ENCODE data around the gene LCNL1. TPM values are rescaled to one million over a fixed set of nuclear protein-coding genes. Genes with fewer than 3 reads are reported as not detected.

Gene LCNL1
- polyA plus RNA-seq, 1 donor (not counting 4 experiments of a cell fraction or from before 2014, with no cell fraction given), result not detected

- Histone ChIP-seq H3K4me1 (ENCODE audit: control insufficient read depth, extremely low read depth, insufficient read depth, low read length) (peaks cover 8% of the 10 kb centered on the region), H3K36me3 (ENCODE audit: control insufficient read depth in 2 of 2, extremely low read depth in 1 of 2, insufficient read depth in 2 of 2, low read length in 2 of 2) (no peaks in the 10 kb centered on the region), H3K9ac (ENCODE audit: control insufficient read depth, extremely low read depth, insufficient read depth, low read length) (no peak overlapping the region), H2AFZ (ENCODE audit: control insufficient read depth, low read length) (no peak overlapping the region), H3K79me2 (ENCODE audit: control insufficient read depth, insufficient read depth, low read length) (no peaks in the 10 kb centered on the region), H3K27ac (ENCODE audit: control insufficient read depth, insufficient read depth, low read length) (no peak overlapping the region), H3K4me3 (ENCODE audit: control insufficient read depth in 2 of 3, extremely low read depth in 1 of 3, insufficient read depth in 2 of 3, low read depth in 1 of 3, low read length in 3 of 3) (no peak overlapping the region), H3K4me2 (ENCODE audit: control insufficient read depth, extremely low read depth, insufficient read depth, low read depth, low read length) (no peak overlapping the region), H3K9me1 (ENCODE audit: control insufficient read depth, extremely low read depth, insufficient read depth, low read length) (no peaks in the 10 kb centered on the region), H4K20me1 (ENCODE audit: control insufficient read depth, extremely low read depth, insufficient read depth, low read length) (no peaks in the 10 kb centered on the region), H3K9me3 (ENCODE audit: control insufficient read depth, low read depth, low read length) (no peaks in the 10 kb centered on the region), H3K27me3 (ENCODE audit: control insufficient read depth, extremely low read depth, insufficient read depth, low read length) (no peaks in the 10 kb centered on the region)
- no peak for FAIRE-seq
- no peak for TF ChIP-seq CTCF (optimal IDR thresholded peaks at IDR 0.05 in 1 of 3, IDR thresholded peaks at IDR 0.05 in 1 of 3, conservative IDR thresholded peaks at IDR 0.05 in 1 of 3; ENCODE audit: extremely low read depth in 1 of 3, insufficient read depth in 2 of 3, low read length in 3 of 3)
- TF ChIP-seq EZH2 (IDR thresholded peaks at IDR 0.05; ENCODE audit: low read length), result no peak
- DNase-seq (ENCODE audit: low read depth, low spot score), result no peak
- dilution Hi-C loops (cut with MboI; ENCODE audit: extremely low pct_ligation_motif_present, low sequenced_read_pairs), result no loop called here
Observed at GRCh38 chr9:136973618-136974617, 8.9 kb upstream of the LCNL1 start.

GRCh38 chr9:136974817-136975535 is 7.8 kb upstream of the LCNL1 start:
- dilution Hi-C loops (cut with MboI; ENCODE audit: extremely low pct_ligation_motif_present, low sequenced_read_pairs), result no loop called here
- H3K36me3 ChIP-seq (ENCODE audit: control insufficient read depth in 2 of 2, extremely low read depth in 1 of 2, insufficient read depth in 2 of 2, low read length in 2 of 2), result no peaks in the 10 kb centered on the region
- H3K9ac ChIP-seq (ENCODE audit: control insufficient read depth, extremely low read depth, insufficient read depth, low read length), result no peak overlapping the region
- peak overlapping the region; percentile 40 for H2AFZ ChIP-seq (ENCODE audit: control insufficient read depth, low read length)
- H3K79me2 ChIP-seq (ENCODE audit: control insufficient read depth, insufficient read depth, low read length), result no peaks in the 10 kb centered on the region
- no peak for FAIRE-seq
- no peak overlapping the region for H3K27ac ChIP-seq (ENCODE audit: control insufficient read depth, insufficient read depth, low read length)
- H4K20me1 ChIP-seq (ENCODE audit: control insufficient read depth, extremely low read depth, insufficient read depth, low read length), result no peaks in the 10 kb centered on the region
- no peak overlapping the region for H3K4me3 ChIP-seq (ENCODE audit: control insufficient read depth in 2 of 3, extremely low read depth in 1 of 3, insufficient read depth in 2 of 3, low read depth in 1 of 3, low read length in 3 of 3)
- H3K9me3 ChIP-seq (ENCODE audit: control insufficient read depth, low read depth, low read length), result no peaks in the 10 kb centered on the region
- H3K9me1 ChIP-seq (ENCODE audit: control insufficient read depth, extremely low read depth, insufficient read depth, low read length), result no peaks in the 10 kb centered on the region
- TF ChIP-seq CTCF (optimal IDR thresholded peaks at IDR 0.05 in 1 of 3, IDR thresholded peaks at IDR 0.05 in 1 of 3, conservative IDR thresholded peaks at IDR 0.05 in 1 of 3; ENCODE audit: extremely low read depth in 1 of 3, insufficient read depth in 2 of 3, low read length in 3 of 3) (no peak), EZH2 (IDR thresholded peaks at IDR 0.05; ENCODE audit: low read length) (no peak)
- no peak for DNase-seq (ENCODE audit: low read depth, low spot score)
- H3K27me3 ChIP-seq (ENCODE audit: control insufficient read depth, extremely low read depth, insufficient read depth, low read length), result no peaks in the 10 kb centered on the region
- peak overlapping the region; percentile 56 for H3K4me2 ChIP-seq (ENCODE audit: control insufficient read depth, extremely low read depth, insufficient read depth, low read depth, low read length)
- H3K4me1 ChIP-seq (ENCODE audit: control insufficient read depth, extremely low read depth, insufficient read depth, low read length), result peaks cover 8% of the 10 kb centered on the region
